Measurements from ENCODE around the gene HNRNPA2B1.
"Not testable (repeated sequence)": the region's sequence is repeated elsewhere in the genome, so short reads cannot be mapped to it uniquely, and the experiment has no call there.

The HNRNPA2B1 gene

GRCh38 chr7:26151096-26151495 is 49.5 kb downstream of the HNRNPA2B1 start:
- no peak overlapping the region for H3K27ac ChIP-seq
- DNase-seq (ENCODE audit: low read depth, low spot score): no peak

DNA sequence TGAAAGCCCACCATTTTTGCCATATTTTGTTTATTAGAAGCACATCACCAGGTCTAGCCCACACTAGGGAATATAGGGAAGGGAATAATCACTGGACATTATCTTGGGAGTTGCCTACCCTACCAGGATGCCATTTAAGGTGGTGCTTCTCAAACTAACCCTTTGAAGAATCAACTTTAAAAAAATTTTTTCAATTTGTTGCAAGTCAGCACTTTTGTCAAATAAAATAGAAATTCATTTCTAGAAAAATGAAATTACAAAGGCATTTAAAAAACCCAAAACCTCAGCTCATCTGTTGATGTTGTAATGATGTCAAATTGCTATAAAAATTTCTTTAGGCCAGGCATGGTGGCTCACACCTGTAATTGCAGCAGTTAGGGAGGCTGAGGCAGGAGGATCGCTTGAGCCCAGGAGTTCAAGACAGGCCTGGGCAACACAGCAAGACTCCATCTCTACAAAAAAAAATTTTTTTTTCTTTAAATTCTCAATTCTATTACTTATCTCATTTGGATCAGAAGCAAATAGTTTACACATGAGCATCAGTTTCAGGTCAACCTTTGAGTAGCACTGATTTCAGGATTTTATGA is 51.1 kb downstream of the HNRNPA2B1 start:
- no peak overlapping the region for H3K27ac ChIP-seq
- DNase-seq (ENCODE audit: low read depth, low spot score): no peak

GRCh38 chr7:26148307-26148700 is 52.2 kb downstream of the HNRNPA2B1 start:
- DNase-seq (ENCODE audit: low read depth, low spot score); H3K27ac ChIP-seq: not testable (repeated sequence)

- not testable (repeated sequence) for H3K27ac ChIP-seq; DNase-seq (ENCODE audit: low read depth, low spot score)
Observed at GRCh38 chr7:26147646-26148306, 52.8 kb downstream of the HNRNPA2B1 start.

DNA sequence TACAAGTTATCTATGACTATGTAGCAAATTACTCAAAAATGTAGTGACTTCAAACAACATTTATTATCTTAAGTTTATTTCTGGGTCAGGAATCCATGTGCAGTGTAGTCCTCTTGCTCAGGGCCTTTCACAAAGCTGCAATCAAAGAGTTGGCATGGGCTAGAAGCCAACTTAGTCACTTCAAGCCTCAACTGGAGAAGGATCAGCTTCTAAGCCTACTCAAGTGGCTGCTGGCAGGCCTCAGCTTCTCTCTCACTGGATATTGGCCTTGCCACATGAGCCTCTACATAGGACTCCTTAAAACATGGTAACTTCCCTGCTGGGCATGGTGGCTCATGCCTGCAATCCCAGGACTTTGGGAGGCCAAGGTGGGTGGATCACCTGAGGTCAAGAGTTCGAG is 53.5 kb downstream of the HNRNPA2B1 start:
- H3K27ac ChIP-seq: no peak overlapping the region
- no peak for DNase-seq (ENCODE audit: low read depth, low spot score)

GRCh38 chr7:26145238-26145637 is 55.3 kb downstream of the HNRNPA2B1 start:
- no peak overlapping the region for H3K27ac ChIP-seq
- DNase-seq (ENCODE audit: low read depth, low spot score): no peak

DNA sequence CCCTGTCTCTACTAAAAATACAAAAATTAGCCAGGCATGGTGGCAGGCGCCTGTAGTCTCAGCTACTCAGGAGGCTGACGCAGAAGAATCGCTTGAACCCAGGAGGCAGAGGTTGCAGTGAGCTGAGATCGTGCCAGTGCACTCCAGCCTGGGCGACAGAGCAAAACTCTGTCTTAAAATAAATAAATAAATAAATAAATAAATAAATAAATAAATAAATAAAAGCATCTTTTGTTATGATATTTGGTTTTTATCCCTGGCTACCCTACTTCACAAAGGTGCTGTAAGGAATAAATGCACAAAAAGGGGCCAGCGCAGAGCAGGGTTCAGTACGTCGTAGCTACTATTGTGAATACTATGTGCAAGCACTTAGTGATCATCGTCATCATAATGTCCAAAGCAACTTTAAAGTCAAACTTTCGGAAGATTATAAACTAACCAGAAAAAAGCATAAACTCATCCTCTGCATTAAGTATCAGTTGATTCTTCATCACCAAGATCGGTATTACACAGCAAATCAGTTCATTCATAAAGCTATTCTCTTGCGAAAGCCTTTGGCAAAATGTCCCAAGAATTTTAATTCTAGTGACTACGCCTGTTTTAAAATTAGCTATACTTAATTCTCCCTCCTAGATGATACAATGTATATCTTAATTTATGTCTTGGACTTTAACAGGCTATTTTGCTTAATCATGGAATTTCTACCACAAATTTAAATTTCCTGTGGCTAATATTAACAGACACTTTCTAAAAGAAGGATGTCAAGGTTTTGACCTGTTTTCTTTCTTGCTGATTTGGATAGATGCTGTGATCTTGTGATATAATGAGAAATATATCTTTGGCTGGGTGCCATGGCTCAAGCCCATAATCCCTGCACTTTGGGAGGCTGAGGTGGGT is 56.1 kb downstream of the HNRNPA2B1 start:
- no peak overlapping the region for H3K27ac ChIP-seq
- DNase-seq (ENCODE audit: low read depth, low spot score): no peak

GRCh38 chr7:26143298-26144048 is 57.1 kb downstream of the HNRNPA2B1 start:
- H3K27ac ChIP-seq: no peak overlapping the region
- no peak for DNase-seq (ENCODE audit: low read depth, low spot score)

- no peak for DNase-seq (ENCODE audit: low read depth, low spot score)
- no peak overlapping the region for H3K27ac ChIP-seq
Observed at GRCh38 chr7:26141077-26141476, 59.5 kb downstream of the HNRNPA2B1 start.

GRCh38 chr7:26140380-26140779 is 60.2 kb downstream of the HNRNPA2B1 start:
- H3K27ac ChIP-seq: no peak overlapping the region
- no peak for DNase-seq (ENCODE audit: low read depth, low spot score)
